Stimulated activated CD8-positive, alpha-beta memory T cell treated with anti-CD3 and anti-CD28 coated beads, Interleukin-15, amount 100 ng/mL, for 1 hour (primary cell): ENCODE results near the gene TMEM198.

ENCODE experiments used
- DNase-seq: peaks from one replicate; pipeline ENCODE4 v3.0.0-alpha.2; 2020; ENCODE audit warnings: low read depth

TMEM198 gene

GRCh38 chr2:219562049-219563020, 18.5 kb downstream of the TMEM198 start:
- no peak for DNase-seq

DNA sequence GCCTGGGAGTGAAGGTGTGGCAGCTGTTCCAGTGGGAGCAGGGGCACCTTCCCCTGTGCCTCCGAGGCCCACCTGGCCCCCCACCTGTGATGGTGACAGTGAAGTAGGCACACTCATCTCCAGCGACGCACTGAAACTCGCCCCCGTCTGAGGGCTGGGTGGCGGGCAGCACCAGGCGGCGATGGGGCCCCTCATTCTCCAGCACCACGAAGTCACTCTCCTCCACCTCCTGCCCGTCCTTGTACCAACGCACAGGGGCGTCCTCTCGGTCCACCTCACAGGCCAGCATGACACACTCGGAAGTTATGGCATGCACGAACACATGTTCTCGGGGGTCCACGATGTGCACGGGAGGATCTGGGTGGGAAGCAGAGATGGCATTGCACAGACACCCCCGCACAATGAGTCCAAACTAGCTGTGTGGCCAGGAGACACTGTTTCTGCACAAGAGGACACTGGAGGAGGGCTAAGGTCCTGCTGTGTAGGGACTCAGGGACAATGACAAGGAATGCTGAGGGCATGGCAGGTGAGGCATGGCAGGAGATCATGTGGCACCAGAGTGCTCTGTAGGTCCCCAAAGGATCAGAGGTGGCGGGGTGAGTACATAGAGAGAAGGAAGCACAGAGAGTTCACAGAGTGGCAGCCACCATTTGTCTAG, 19.6 kb downstream of the TMEM198 start:
- DNase-seq, result no peak

DNA sequence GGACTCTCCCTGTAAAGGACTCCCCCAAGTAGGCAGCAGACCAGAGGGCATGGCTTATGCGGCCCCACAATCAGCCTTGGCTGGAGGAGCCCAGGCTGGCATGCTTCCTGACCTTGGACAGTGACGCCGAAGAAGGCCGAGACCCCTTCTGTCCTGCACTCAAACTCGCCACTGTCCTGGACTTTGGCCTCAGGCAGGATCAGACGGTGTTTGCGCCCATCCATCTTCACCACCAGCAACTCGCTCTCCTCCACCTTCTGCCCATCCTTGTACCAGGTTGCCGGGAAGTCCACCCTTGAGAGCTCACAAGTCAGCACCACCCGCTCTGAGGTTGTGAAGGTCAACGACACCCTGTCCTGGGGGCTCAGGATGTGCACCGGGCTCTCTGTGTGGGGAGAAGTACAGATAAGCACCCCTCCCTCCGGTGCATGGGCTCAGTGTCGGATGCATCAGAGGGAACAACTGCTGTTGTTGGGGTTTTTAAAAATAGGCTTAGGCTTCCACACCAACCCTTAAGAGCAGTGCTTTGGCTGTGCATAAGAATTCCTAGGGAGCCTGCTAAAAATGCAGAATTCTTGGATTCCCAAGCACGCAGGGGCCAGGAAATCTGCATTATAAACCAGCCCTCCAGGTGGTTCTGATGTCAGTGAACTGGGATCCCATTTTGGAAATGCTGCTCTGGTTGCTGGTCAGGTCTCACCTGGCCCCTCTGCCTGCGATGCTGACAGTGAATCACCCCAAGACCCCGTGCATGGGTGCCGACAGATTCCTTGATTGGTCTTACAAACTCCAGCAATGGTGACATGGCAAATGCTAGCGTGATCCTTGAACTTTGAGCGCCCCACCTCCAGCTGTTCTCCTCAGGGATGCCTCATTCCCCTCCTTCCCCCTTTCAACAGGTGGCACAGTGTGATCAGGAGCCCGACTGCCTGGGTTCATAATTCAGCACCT, 21.6 kb downstream of the TMEM198 start:
- no peak for DNase-seq

- no peak for DNase-seq
These were observed 22.8 kb downstream of the TMEM198 start for GRCh38 chr2:219566640-219567039.

DNA sequence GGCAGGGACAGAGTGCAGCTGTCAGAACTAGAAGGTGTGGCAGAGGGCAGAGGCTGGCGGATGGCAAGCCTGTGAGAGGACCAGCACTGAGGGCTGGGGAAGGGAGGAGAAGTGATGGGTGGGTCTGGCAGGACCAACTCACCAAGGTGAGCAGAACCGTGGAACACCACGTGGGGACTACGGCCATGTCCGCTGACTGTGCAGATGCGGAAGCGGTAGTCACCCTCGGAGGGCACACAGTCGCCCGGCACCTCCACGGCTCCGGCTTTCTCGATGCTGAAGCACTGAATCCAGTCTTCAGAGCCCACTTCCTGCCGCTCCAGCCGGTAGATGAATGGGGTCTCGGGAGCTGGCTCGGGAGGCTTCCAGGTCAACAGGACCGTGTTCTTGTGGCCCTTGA, 23.3 kb downstream of the TMEM198 start:
- no peak for DNase-seq

DNA sequence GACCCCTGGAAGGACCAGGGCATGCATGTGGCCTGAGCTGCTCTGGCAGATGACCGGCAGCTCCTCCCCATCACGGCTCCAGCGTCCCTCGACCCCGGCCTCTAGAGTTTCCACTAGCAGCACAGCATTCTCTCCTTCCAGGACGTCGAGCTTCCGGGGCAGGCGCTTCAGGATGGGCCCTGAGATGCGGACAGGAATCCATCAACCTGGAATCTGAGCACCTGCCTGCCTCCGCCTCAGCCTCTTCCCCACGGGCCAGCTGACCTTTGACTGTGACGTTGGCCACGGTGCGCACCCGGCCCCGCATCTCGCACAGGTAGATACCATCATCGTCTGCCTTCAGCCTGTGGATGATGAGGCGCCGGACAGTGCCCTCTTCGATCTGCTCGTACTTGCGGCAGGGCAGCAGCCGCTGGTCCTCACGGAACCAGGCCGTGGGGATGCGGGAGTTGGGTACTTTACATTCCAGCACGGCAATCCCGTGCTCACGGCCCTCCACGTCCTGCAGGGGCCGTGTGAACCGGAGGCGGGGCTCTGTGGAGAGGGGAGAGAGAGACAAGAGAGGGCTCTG, 24.0 kb downstream of the TMEM198 start:
- no peak for DNase-seq

GRCh38 chr2:219569041-219569440, 25.2 kb downstream of the TMEM198 start:
- DNase-seq, result no peak

GRCh38 chr2:219569635-219570034, 25.8 kb downstream of the TMEM198 start:
- no peak for DNase-seq

GRCh38 chr2:219570194-219570923, 26.5 kb downstream of the TMEM198 start:
- no peak for DNase-seq

- DNase-seq, result no peak
These were observed 27.1 kb downstream of the TMEM198 start for GRCh38 chr2:219570924-219571310.

- no peak for DNase-seq
These were observed 27.7 kb downstream of the TMEM198 start, which contains the start of gene OBSL1 for GRCh38 chr2:219571311-219572236. TSS of gene OBSL1 (minus strand) at chr2:219571539. CDS start at chr2:219571232, 307 bp downstream.

- DNase-seq, result no peak
These were observed 28.6 kb downstream of the TMEM198 start, which contains the start of gene INHA for GRCh38 chr2:219572237-219573001. TSS of gene INHA (plus strand) at chr2:219572310. CDS start at chr2:219572375, 65 bp downstream.

- no peak for DNase-seq
These were observed 29.3 kb downstream of the TMEM198 start for GRCh38 chr2:219573166-219573565.

DNA sequence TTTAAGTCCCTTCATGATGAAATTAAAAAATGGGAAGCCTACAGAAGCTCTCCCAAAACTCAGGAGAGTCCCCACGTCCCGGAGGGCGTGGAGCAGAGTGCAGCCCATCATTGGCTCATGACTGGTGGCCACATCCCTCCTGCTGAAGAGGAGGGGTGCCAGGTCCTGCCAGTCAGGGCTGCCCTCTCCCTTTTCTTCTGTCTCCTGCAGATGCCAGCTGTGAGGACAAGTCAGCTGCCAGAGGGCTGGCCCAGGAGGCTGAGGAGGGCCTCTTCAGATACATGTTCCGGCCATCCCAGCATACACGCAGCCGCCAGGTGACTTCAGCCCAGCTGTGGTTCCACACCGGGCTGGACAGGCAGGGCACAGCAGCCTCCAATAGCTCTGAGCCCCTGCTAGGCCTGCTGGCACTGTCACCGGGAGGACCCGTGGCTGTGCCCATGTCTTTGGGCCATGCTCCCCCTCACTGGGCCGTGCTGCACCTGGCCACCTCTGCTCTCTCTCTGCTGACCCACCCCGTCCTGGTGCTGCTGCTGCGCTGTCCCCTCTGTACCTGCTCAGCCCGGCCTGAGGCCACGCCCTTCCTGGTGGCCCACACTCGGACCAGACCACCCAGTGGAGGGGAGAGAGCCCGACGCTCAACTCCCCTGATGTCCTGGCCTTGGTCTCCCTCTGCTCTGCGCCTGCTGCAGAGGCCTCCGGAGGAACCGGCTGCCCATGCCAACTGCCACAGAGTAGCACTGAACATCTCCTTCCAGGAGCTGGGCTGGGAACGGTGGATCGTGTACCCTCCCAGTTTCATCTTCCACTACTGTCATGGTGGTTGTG, 30.9 kb downstream of the TMEM198 start:
- no peak for DNase-seq

DNA sequence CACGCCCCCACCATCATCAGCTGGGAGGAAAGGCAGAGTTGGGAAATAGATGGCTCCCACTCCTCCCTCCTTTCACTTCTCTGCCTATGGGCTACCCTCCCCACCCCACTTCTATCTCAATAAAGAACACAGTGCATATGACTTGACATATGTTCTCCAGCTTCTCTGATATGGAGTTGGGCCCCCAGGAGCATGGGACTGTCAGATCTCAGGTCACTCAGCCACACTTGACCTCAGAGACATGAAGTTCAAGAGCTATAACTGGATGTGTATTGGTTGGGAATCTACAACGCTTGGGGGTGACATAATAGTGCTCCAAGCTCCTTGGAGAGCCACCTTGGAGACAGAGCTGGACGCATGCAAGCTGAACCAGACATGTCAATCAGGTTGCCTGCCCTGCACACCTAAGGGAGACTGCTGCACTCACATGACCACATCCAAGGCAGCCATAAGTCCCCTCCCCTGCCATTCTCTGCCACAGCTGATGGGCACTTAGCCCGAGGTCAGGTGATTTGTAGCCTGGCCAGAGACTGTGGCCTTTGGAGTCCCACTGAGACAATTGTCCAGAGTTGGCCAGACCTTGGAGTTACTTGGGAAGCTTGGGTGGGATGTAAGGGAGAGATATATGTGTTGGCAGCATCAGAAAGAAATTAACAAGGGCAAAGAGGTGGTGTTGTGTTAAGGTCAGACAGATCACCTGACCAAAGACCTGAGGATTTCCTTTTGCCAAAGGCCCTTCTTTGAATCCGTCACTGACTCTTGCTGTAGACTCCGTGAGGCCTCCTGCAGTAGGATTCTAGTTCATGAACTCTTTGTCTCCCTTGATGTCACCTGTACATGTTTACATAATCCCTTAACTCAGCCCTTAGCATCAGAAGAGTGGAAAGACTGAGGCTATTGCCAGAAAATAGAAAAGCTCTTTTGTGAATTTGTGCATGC, 32.0 kb downstream of the TMEM198 start:
- no peak for DNase-seq

DNA sequence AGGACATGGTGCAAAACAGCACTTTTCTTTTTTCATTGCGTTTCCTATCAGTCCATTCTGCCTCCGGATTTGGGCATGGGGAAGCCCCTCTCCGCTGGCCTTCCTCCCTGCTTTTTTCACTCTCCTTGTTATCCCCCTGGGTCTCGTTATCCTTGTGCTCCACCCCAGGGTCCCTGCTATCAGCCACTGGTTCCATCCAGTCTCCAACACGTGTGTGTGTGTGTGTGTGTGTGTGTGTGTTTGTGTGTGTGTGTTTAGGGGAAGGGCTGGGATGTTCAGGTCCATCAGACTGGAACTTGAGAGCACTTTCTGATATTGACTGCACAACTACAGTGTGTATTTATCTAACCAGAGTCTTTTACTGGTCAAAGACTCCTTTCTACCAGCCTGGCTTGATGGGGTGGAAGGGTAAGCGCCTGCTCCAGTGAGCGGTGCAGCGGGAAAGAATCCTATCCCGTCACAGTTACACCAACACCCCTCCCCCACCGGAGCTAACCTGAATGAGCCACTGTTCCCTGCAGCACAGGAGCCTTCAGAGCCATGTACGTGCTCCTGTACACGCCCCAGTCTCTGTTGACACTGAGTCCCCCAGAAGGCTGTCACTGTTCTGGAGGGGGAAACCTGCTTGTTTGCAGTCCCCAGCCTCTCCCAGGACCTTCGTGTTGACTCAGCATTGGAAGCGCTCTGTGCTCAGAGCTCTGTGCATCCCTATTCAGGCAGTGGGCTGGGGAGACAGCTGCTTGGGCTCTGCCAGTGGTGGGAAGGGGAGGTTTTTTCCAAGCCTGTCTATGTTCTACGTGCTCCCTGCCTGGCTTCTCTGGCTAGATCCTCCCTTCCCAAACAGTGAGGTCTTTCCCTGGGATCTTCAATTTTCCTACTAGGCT, 32.9 kb downstream of the TMEM198 start:
- no peak for DNase-seq
